ENCODE measurements around the gene DAGLB. TPM values are rescaled to one million over a fixed set of nuclear protein-coding genes. Genes with fewer than 3 reads are reported as not detected.
A peak's percentile ranks its signal among the peaks of the same experiment; 100 is the strongest.

Gene DAGLB
- total and polyA plus RNA-seq, 10 donors, result 7.2 to 35.1 (median 24.6) TPM

- peaks cover 0 to 85% (median 49%) of the 10 kb centered on the region in 6 donors for H3K36me3 ChIP-seq
- H3K27me3 ChIP-seq (replicated peaks in 1 of 7), result no peaks in the 10 kb centered on the region
- no peak overlapping the region for H3K4me3 ChIP-seq
- intact Hi-C loops (cut with DNase I; ENCODE audit: low total_unique reads), result no loop called here
- H3K27ac ChIP-seq, result peak overlapping the region in 5 of 8 donors; percentile 39 to 81 (median 58)
- peaks cover 14 to 92% (median 65%) of the 10 kb centered on the region in 6 donors for H3K4me1 ChIP-seq
- TF ChIP-seq CTCF (IDR thresholded peaks at IDR 0.05 in 8 of 11, conservative IDR thresholded peaks at IDR 0.05 in 3 of 11) (no peak), POLR2A (IDR thresholded peaks at IDR 0.05) (no peak), POLR2AphosphoS5 (IDR thresholded peaks at IDR 0.05) (peak in 2 of 3 donors; percentile 16 to 54)
- 67 to 72% (median 69%) methylated on average over 10 to 11 of the region's 11 CpGs for WGBS, 5 donors
- no peaks in the 10 kb centered on the region for H3K9me3 ChIP-seq
- DNase-seq, result peak; percentile 58
Observed at GRCh38 chr7:6392712-6393666, 54.8 kb downstream of the DAGLB start.

GRCh38 chr7:6389728-6390127 lies 58.0 kb downstream of the DAGLB start:
- WGBS, 5 donors, result 92 to 100% (median 96%) methylated on average over 2 of the region's 2 CpGs
- TF ChIP-seq POLR2AphosphoS5 (IDR thresholded peaks at IDR 0.05), result no peak
- no peak for TF ChIP-seq POLR2A (IDR thresholded peaks at IDR 0.05)
- no peak for TF ChIP-seq CTCF (IDR thresholded peaks at IDR 0.05 in 8 of 11, conservative IDR thresholded peaks at IDR 0.05 in 3 of 11)
- intact Hi-C loops (cut with DNase I; ENCODE audit: low total_unique reads), result no loop called here
- no peaks in the 10 kb centered on the region for H3K27me3 ChIP-seq (replicated peaks in 1 of 7)
- H3K4me3 ChIP-seq, result no peak overlapping the region
- no peak for DNase-seq
- H3K9me3 ChIP-seq, result no peaks in the 10 kb centered on the region
- H3K4me1 ChIP-seq, result peaks cover 23 to 91% (median 60%) of the 10 kb centered on the region in 6 donors
- H3K27ac ChIP-seq, result peak overlapping the region in 1 of 8 donors; percentile 11
- H3K36me3 ChIP-seq, result peaks cover 0 to 78% (median 53%) of the 10 kb centered on the region in 6 donors

GRCh38 chr7:6387734-6388294 lies 59.9 kb downstream of the DAGLB start:
- Histone ChIP-seq H3K27ac (peak overlapping the region in 1 of 8 donors; percentile 7), H3K9me3 (no peaks in the 10 kb centered on the region), H3K4me1 (peaks cover 24 to 91% (median 62%) of the 10 kb centered on the region in 6 donors), H3K36me3 (peaks cover 0 to 59% (median 38%) of the 10 kb centered on the region in 6 donors), H3K4me3 (no peak overlapping the region), H3K27me3 (replicated peaks in 1 of 7) (no peaks in the 10 kb centered on the region)
- TF ChIP-seq CTCF (IDR thresholded peaks at IDR 0.05 in 8 of 11, conservative IDR thresholded peaks at IDR 0.05 in 3 of 11) (no peak), POLR2AphosphoS5 (IDR thresholded peaks at IDR 0.05) (peak in 1 of 3 donors; percentile 31), POLR2A (IDR thresholded peaks at IDR 0.05) (no peak)
- DNase-seq, result no peak
- intact Hi-C loops (cut with DNase I; ENCODE audit: low total_unique reads), result no loop called here
- WGBS, 5 donors, result 73 to 90% (median 87%) methylated on average over 7 of the region's 7 CpGs

GRCh38 chr7:6386779-6387178 lies 61.0 kb downstream of the DAGLB start:
- Histone ChIP-seq H3K27me3 (replicated peaks in 1 of 7) (no peaks in the 10 kb centered on the region), H3K4me1 (peaks cover 34 to 93% (median 67%) of the 10 kb centered on the region in 6 donors), H3K4me3 (no peak overlapping the region), H3K36me3 (peaks cover 0 to 49% (median 30%) of the 10 kb centered on the region in 6 donors), H3K9me3 (no peaks in the 10 kb centered on the region), H3K27ac (peak overlapping the region in 1 of 8 donors; percentile 4)
- no peak for DNase-seq
- TF ChIP-seq CTCF (IDR thresholded peaks at IDR 0.05 in 8 of 11, conservative IDR thresholded peaks at IDR 0.05 in 3 of 11) (no peak), POLR2A (IDR thresholded peaks at IDR 0.05) (no peak), POLR2AphosphoS5 (IDR thresholded peaks at IDR 0.05) (no peak)
- 87 to 93% (median 91%) methylated on average over 3 of the region's 3 CpGs for WGBS, 5 donors
- intact Hi-C loops (cut with DNase I; ENCODE audit: low total_unique reads), result no loop called here
